ENCODE data around the gene GK. TPM values are rescaled to one million over a fixed set of nuclear protein-coding genes. Genes with fewer than 3 reads are reported as not detected.

The GK gene
- polyA plus RNA-seq, 2 of the 4 experiments (the other 2 are of a cell fraction): 1.4 to 7.1 TPM

DNA sequence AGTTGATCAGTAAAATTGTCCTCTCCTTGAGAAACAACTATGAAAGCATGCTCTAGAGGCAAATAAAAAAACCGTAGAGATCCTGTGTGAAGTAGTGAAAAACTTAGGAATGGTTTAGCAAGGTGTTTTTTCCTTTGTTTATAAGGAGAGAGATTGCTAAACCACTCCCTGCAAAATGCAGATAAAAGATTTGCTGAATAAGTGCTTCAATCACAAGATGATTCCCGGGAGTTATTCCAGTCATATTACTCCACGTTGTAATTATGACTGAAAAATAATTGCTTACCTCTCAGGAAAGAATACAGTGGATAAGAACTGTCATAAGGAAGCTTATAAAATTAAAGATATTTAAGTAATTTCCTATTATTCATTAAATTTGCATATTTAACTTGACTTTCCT lies 2.8 kb downstream of the GK start (continued):
- TF ChIP-seq SREBF2 (IDR thresholded peaks at IDR 0.05): no peak

DNA sequence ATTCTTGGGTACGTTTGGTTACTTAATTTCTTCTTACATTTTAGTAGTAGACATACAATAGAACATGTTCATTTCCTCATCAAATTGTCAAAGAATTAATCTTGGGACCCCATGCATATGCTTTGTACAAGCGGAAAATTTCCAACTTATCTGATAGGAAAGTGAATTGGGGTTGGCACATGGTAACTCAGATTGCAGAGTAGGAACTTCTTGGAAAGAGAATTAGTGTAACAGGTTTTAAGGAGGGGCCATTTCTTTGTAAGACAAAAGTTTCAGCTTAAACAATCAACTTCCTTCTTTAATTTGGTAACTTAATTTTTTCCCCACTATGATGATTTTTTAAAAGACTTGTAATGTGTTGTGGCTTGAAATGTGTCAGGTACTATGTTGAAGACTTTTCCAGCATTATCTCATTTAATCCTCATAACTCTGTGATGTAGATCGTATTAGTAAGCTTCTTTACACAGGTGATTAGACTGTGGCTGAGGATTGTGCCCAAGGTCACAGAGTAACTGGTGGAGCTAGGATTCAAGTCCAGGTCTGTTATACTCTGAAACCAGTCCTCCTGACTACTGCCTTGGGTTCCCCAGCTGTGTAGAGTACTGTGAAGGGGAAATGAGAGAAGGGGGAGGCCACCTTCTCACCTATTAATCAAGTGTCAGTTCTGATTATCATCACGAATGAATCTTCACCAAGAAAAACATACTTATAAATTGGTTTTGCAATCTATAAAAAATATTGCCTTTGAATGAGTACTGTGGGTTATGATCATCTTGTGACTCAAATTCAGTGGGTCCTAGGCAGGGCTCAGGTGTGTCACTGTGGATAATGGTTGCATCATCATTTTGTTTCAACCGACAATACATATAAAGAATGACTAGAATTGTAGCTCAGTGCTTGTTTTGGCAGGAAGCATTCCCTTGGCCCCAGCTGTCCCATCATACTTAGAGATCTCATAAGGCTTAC lies 4.3 kb downstream of the GK start:
- H3K9me3 ChIP-seq: no peaks in the 10 kb centered on the region
- no peak overlapping the region for H3K4me2 ChIP-seq
- ATAC-seq: no peak
- no peak for DNase-seq (ENCODE audit: low read depth in 1 of 2, low spot score in 1 of 2)
- no peak for FAIRE-seq
- no peaks in the 10 kb centered on the region for H3K4me1 ChIP-seq
- no peak overlapping the region for H3K27ac ChIP-seq
- POLR2A ChIA-PET: no interaction called here
- TF ChIP-seq SREBF2 (IDR thresholded peaks at IDR 0.05): no peak
- TF ChIP-seq, protein P1, sequence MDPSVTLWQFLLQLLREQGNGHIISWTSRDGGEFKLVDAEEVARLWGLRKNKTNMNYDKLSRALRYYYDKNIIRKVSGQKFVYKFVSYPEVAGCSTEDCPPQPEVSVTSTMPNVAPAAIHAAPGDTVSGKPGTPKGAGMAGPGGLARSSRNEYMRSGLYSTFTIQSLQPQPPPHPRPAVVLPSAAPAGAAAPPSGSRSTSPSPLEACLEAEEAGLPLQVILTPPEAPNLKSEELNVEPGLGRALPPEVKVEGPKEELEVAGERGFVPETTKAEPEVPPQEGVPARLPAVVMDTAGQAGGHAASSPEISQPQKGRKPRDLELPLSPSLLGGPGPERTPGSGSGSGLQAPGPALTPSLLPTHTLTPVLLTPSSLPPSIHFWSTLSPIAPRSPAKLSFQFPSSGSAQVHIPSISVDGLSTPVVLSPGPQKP (IDR thresholded peaks at IDR 0.05; ENCODE audit: low read depth, low read length): no peak
- no peak for TF ChIP-seq HEYL (CRISPR knock-in tag; IDR thresholded peaks at IDR 0.05)
- TF ChIP-seq, protein P2, sequence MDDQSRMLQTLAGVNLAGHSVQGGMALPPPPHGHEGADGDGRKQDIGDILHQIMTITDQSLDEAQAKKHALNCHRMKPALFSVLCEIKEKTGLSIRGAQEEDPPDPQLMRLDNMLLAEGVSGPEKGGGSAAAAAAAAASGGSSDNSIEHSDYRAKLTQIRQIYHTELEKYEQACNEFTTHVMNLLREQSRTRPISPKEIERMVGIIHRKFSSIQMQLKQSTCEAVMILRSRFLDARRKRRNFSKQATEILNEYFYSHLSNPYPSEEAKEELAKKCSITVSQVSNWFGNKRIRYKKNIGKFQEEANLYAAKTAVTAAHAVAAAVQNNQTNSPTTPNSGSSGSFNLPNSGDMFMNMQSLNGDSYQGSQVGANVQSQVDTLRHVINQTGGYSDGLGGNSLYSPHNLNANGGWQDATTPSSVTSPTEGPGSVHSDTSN (IDR thresholded peaks at IDR 0.05): no peak
- TF ChIP-seq FOXS1 (CRISPR knock-in tag; IDR thresholded peaks at IDR 0.05): no peak
- no peak for TF ChIP-seq POLR2A (IDR thresholded peaks at IDR 0.05; ENCODE audit: low read length)
- 77% methylated on average over 5 of the region's 5 CpGs for WGBS (ENCODE audit: missing lambda C conversion rate)
- no peak overlapping the region for H3K4me3 ChIP-seq
- CTCF ChIA-PET: interaction anchor here (1.2 kb wide), 1 partner anchor 88 kb away, joined by 4 read pairs; no protein-coding TSS in a partner anchor

DNA sequence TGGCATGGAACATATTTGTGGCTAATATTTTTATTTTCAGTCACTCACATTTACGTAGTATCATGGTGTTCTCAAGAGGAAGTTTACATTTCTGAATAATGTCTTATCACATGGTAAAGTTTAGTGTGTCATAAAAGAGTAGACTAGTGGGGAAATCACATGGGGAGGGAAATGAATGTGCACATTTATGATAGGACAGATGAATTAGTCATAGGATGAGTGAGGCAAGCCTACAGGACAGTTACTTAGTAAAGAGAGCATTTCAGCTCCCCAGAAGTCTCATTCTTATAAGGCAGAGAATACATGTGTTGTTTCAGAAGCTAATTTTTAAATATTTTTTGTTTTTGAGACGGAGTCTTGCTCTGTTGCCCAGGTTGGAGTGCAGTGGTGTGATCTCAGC lies 6.2 kb downstream of the GK start:
- Histone ChIP-seq H3K4me3 (no peak overlapping the region), H3K4me1 (no peaks in the 10 kb centered on the region), H3K27ac (no peak overlapping the region), H3K9me3 (no peaks in the 10 kb centered on the region), H3K4me2 (no peak overlapping the region)
- WGBS (ENCODE audit: missing lambda C conversion rate): 78% methylated on average over 2 of the region's 2 CpGs
- peak; percentile 4 to 27 for DNase-seq (ENCODE audit: low read depth in 1 of 2, low spot score in 1 of 2)
- 0 out of 6 replicates have a peak, but pooled peaks of 1 of the 2 experiments have one; percentile 54 for ATAC-seq
- peak; percentile 80 for FAIRE-seq
- TF ChIP-seq, protein P3, sequence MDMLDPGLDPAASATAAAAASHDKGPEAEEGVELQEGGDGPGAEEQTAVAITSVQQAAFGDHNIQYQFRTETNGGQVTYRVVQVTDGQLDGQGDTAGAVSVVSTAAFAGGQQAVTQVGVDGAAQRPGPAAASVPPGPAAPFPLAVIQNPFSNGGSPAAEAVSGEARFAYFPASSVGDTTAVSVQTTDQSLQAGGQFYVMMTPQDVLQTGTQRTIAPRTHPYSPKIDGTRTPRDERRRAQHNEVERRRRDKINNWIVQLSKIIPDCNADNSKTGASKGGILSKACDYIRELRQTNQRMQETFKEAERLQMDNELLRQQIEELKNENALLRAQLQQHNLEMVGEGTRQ (IDR thresholded peaks at IDR 0.05): 0 out of 2 replicates have a peak, but pooled peaks have one; percentile 16
- TF ChIP-seq SMC3 (IDR thresholded peaks at IDR 0.05): no peak
- ChIA-PET POLR2A (no interaction called here), CTCF (no interaction called here)

DNA sequence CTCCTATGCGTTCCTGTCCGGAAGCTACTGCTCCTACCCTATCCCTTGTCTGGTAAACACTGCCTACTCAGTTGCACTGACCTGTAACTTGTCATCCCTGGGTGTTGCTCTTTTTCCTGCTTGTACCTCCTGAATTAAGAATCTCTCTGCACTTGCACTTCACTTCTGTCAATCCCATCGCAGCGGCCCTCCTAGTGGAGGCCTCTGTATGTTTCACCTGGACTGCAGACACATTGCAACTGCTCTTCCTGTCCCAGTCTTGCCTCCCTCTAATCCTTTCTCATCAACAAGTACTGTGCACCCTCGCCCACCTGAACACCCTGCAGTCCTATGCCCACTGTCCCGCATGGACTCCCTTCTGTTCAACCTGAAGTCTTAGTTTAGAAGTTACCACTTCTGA lies 8.0 kb downstream of the GK start:
- H3K4me1 ChIP-seq: no peaks in the 10 kb centered on the region

More for the DNA sequence above, 8.0 kb downstream of the GK start:
- DNase-seq (ENCODE audit: low read depth in 1 of 2, low spot score in 1 of 2): no peak
- Histone ChIP-seq H3K4me3 (no peak overlapping the region), H3K27ac (no peak overlapping the region), H3K4me2 (no peak overlapping the region), H3K9me3 (no peaks in the 10 kb centered on the region)
- ChIA-PET CTCF (no interaction called here), POLR2A (no interaction called here)
- peak in 1 of 2 experiments; percentile 39; a peak in 1 of 6 replicates for ATAC-seq
- WGBS (ENCODE audit: missing lambda C conversion rate): 86% methylated on average over 6 of the region's 6 CpGs
- TF ChIP-seq, protein P2 (IDR thresholded peaks at IDR 0.05): no peak
- no peak for TF ChIP-seq TP53 (CRISPR knock-in tag; IDR thresholded peaks at IDR 0.05)
- TF ChIP-seq NR3C1 (IDR thresholded peaks at IDR 0.05): no peak
- TF ChIP-seq, protein P4, sequence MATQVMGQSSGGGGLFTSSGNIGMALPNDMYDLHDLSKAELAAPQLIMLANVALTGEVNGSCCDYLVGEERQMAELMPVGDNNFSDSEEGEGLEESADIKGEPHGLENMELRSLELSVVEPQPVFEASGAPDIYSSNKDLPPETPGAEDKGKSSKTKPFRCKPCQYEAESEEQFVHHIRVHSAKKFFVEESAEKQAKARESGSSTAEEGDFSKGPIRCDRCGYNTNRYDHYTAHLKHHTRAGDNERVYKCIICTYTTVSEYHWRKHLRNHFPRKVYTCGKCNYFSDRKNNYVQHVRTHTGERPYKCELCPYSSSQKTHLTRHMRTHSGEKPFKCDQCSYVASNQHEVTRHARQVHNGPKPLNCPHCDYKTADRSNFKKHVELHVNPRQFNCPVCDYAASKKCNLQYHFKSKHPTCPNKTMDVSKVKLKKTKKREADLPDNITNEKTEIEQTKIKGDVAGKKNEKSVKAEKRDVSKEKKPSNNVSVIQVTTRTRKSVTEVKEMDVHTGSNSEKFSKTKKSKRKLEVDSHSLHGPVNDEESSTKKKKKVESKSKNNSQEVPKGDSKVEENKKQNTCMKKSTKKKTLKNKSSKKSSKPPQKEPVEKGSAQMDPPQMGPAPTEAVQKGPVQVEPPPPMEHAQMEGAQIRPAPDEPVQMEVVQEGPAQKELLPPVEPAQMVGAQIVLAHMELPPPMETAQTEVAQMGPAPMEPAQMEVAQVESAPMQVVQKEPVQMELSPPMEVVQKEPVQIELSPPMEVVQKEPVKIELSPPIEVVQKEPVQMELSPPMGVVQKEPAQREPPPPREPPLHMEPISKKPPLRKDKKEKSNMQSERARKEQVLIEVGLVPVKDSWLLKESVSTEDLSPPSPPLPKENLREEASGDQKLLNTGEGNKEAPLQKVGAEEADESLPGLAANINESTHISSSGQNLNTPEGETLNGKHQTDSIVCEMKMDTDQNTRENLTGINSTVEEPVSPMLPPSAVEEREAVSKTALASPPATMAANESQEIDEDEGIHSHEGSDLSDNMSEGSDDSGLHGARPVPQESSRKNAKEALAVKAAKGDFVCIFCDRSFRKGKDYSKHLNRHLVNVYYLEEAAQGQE (IDR thresholded peaks at IDR 0.05): no peak
- no peak for TF ChIP-seq ZSCAN20 (CRISPR knock-in tag; IDR thresholded peaks at IDR 0.05)
- no peak for TF ChIP-seq POLR2A (IDR thresholded peaks at IDR 0.05; ENCODE audit: low read length)
- no peak for TF ChIP-seq EP300 (IDR thresholded peaks at IDR 0.05)
- TF ChIP-seq SMC3 (IDR thresholded peaks at IDR 0.05): no peak
- no peak for FAIRE-seq
